Prostate gland (tissue), 2 donors: ENCODE results near the gene NECTIN1. TPM values are rescaled to one million over a fixed set of nuclear protein-coding genes. Genes with fewer than 3 reads are reported as not detected.

Experiments
- DNase-seq: peaks from one replicate; pipeline ENCODE4 v3.0.0-alpha.2; 2019; ENCODE audit warnings: low spot score
- H3K27ac ChIP-seq, 2 donors: fragments of 200-600 bp; sonication (generic); 2 replicates each; pipeline ENCODE4 v1.5.1; 2017 to 2019
- H3K27me3 ChIP-seq: fragments of 200-600 bp; sonication (generic); replicated peaks from 2 replicates; pipeline ENCODE4 v1.5.1; 2019; ENCODE audit not compliant: insufficient read depth
- H3K36me3 ChIP-seq, 2 donors: fragments of 200-600 bp; sonication (generic); 1 replicate in 1 of 2; 2 replicates in 1 of 2; pipeline versions ENCODE4 v1.5.1 to v1.8.1; 2017 to 2019
- H3K4me1 ChIP-seq: fragments of 200-600 bp; sonication (generic); replicated peaks from 2 replicates; pipeline ENCODE4 v1.5.1; 2019
- H3K4me3 ChIP-seq, 2 donors: fragments of 200-600 bp; sonication (generic); 2 replicates each; pipeline ENCODE4 v1.5.1; 2017 to 2019
- H3K9me3 ChIP-seq: fragments of 200-600 bp; sonication (generic); 2 replicates; pipeline ENCODE4 v1.5.1; 2017
- POLR2A ChIP-seq: fragments of 450-650 bp; IDR thresholded peaks from one replicate; pipeline ENCODE4 v1.6.1; 2016; ENCODE audit warnings: antibody characterized with exemption, mild to moderate bottlenecking
- POLR2AphosphoS5 ChIP-seq: sonication (generic); formaldehyde crosslinking; IDR thresholded peaks from one replicate; pipeline ENCODE4 v1.6.1; 2017; ENCODE audit warnings: antibody characterized with exemption
- WGBS: methylation state at CpG from one replicate; pipeline ENCODE4 v1.1.5; 2018; 5-methylcytosine and 5-hydroxymethylcytosine counted together
- intact Hi-C: fragments of 100-400 bp; cut with DNase I; formaldehyde crosslinking; loops from one replicate; pipeline ENCODE4 v1.14.2; 2022
- total RNA-seq, 2 donors: library from RNA; depleted of rRNA; stranded (reverse); fragments of >200 nt; gene quantifications; one replicate each; pipeline ENCODE4 v1.1.0, GENCODE V29; 2016
- TF ChIP-seq, protein P1 (sequence below), 4 experiments: fragments of 200-600 bp in 2 of 4; fragments of 450-650 bp in 2 of 4; sonication (generic) in 2 of 4; IDR thresholded peaks; 1 replicate in 3 of 4; 2 replicates in 1 of 4; pipeline ENCODE4 v1.5.1; 2016 to 2019; ENCODE audit warnings: antibody characterized with exemption in 4 of 4, mild to moderate bottlenecking in 2 of 4, moderate library complexity in 2 of 4

Gene NECTIN1
- total RNA-seq, 2 donors from 2014 or later, result 18.7 to 28.2 TPM

DNA sequence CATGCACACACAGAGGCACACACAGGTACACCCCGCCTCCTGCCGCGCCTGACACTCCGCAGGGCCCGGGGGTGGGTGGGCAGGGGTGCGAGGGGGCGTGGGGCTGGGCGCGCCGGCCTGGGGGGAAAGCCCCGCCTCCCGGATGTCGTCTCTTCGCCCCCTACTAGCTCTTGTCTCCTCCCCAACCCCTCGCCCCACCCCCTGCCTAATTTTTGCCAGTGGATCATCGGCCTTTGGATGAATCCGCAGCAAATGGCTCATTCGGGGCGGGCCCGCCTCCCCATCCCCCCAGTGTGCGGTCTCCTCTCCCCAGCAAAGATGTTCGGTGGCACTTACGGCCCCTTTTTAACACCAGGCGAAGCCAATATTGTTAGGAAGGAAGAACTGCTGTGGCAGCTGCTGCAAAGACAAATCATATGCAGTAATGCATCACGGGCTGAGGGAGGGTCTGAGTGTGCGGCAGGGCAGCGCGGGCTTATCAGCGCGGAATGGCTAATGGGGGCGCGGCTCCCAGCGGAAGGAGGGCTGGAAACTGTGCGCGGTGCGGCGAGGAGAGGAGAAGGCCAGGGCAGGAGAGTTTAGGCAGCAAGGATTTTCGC, 13.4 kb upstream of the NECTIN1 start:
- H3K9me3 ChIP-seq, result no peaks in the 10 kb centered on the region
- H3K4me1 ChIP-seq, result peaks cover 3% of the 10 kb centered on the region
- no peak overlapping the region for H3K4me3 ChIP-seq
- no peak for DNase-seq
- TF ChIP-seq POLR2AphosphoS5, result no peak
- TF ChIP-seq, protein P1, sequence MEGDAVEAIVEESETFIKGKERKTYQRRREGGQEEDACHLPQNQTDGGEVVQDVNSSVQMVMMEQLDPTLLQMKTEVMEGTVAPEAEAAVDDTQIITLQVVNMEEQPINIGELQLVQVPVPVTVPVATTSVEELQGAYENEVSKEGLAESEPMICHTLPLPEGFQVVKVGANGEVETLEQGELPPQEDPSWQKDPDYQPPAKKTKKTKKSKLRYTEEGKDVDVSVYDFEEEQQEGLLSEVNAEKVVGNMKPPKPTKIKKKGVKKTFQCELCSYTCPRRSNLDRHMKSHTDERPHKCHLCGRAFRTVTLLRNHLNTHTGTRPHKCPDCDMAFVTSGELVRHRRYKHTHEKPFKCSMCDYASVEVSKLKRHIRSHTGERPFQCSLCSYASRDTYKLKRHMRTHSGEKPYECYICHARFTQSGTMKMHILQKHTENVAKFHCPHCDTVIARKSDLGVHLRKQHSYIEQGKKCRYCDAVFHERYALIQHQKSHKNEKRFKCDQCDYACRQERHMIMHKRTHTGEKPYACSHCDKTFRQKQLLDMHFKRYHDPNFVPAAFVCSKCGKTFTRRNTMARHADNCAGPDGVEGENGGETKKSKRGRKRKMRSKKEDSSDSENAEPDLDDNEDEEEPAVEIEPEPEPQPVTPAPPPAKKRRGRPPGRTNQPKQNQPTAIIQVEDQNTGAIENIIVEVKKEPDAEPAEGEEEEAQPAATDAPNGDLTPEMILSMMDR (IDR thresholded peaks at IDR 0.05), result no peak
- TF ChIP-seq POLR2A, result no peak
- H3K36me3 ChIP-seq, result no peaks in the 10 kb centered on the region
- 8% methylated on average over 31 of the region's 38 CpGs for WGBS
- no peak overlapping the region for H3K27ac ChIP-seq
- intact Hi-C loops, result loop anchor here (5.0 kb wide), 1 partner anchor 260 kb away; no protein-coding TSS in a partner anchor
- H3K27me3 ChIP-seq, result no peaks in the 10 kb centered on the region

DNA sequence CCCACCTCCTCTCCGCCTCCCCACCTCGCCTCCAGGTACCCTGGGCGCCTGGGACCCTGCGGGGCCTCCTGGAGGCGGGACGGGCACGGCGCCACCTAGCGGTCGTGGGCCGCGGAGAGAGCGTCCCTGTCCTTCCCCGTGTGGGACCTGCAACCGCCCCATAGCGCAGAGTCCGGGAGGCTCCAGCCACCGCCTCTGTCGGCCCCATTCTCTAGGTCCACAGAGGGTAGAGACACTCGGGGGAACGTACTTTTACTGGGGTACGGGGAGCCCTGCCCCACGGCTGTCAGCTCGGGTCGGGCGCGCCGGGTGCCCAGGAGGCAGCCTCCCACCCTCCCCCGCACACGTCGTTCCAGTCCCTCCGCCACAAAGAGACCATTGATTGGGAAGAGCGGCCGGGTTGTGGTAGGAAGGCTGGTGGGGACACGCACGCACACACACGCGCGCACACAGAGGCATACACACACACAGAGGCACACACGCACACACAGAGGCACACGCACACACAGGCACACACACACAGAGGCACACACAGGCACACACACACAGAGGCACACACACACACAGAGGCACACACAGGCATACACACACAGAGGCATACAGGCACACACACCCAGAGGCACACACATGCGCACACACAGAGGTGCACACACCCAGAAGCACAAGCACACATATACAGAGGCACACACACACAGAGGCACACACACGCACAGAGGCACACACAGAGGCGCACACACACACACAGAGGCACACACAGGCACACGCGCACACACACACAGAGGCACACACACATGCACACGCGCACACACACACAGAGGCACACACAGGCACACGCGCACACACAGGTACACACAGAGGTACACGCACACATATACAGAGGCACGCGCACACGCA, 12.6 kb upstream of the NECTIN1 start:
- H3K4me3 ChIP-seq, result no peak overlapping the region

DNA sequence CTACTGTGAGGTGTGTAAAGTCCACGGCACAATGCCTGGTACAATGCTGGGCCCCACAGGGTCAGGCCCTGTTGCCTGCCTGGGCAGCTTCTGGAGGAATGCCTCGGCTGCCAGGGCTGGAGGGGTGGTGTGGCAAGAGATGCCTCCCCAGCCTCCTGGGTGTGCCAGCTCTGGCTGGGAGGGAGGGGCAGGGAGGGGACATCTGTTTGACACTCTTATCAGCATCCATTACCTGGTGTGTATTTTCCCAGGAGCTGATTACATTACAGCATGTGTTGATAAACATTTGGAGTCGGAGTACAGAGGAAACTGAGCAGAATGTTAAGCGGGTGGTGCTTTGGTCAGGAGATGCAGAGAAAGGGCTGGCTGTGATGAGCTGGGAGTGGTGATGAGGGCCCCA, 11.0 kb upstream of the NECTIN1 start:
- intact Hi-C loops, result loop anchor here (5.0 to 10.0 kb wide), 2 partner anchors 258 to 365 kb away; no protein-coding TSS in a partner anchor
- no peaks in the 10 kb centered on the region for H3K27me3 ChIP-seq

More for the DNA sequence above, 12.6 kb upstream of the NECTIN1 start:
- no peak overlapping the region for H3K27ac ChIP-seq
- TF ChIP-seq, protein P1 (IDR thresholded peaks at IDR 0.05), result peak; percentile 50 to 85 (median 66)
- TF ChIP-seq POLR2A, result no peak
- no peak for TF ChIP-seq POLR2AphosphoS5
- intact Hi-C loops, result loop anchor here (5.0 kb wide), 1 partner anchor 259 kb away; no protein-coding TSS in a partner anchor
- WGBS, result 36% methylated on average over 30 of the region's 54 CpGs
- no peaks in the 10 kb centered on the region for H3K36me3 ChIP-seq
- H3K4me1 ChIP-seq, result peaks cover 3% of the 10 kb centered on the region
- no peaks in the 10 kb centered on the region for H3K9me3 ChIP-seq
- DNase-seq, result no peak
- H3K27me3 ChIP-seq, result no peaks in the 10 kb centered on the region

DNA sequence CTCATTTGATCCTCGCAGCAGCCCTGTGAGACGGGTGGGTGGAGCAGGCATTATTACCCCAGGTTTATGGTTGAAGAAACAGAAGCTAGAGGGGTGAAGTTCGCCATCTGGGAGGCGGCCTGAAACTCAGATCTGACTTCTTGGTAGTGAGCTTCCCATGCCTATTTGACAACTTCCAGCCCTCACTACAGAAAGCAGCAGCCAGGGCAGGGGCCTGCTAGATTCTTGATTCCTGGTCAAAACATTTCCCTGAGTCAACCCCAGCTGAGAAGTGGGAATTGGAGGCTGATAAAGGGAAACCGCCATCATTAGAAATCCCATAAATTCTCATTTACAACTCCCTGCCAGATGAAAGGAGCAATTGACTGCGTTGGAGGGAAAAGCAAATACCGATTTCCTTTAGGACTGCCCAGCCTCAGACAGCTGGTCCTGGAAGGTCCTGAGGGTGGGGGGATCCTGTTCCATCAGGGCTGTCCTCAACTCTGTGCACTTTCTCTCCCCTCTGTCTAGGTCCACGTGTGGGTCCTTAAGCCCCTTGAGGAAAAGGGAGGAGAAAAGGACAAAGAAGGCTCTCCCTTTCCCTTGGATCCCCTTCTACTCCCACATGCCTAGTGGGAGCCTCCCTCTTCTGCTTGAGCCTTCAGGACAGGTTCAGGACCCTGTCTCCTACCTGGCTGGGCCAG, 10.2 kb upstream of the NECTIN1 start:
- no peaks in the 10 kb centered on the region for H3K9me3 ChIP-seq
- H3K36me3 ChIP-seq, result no peaks in the 10 kb centered on the region
- DNase-seq, result no peak
- no peak overlapping the region for H3K27ac ChIP-seq
- no peak overlapping the region for H3K4me3 ChIP-seq
- 18% methylated on average over 8 of the region's 8 CpGs for WGBS
- TF ChIP-seq POLR2AphosphoS5, result peak; percentile 11
- TF ChIP-seq, protein P1 (IDR thresholded peaks at IDR 0.05), result no peak
- intact Hi-C loops, result loop anchor here (10.0 kb wide), 1 partner anchor 364 kb away; no protein-coding TSS in a partner anchor
- H3K27me3 ChIP-seq, result no peaks in the 10 kb centered on the region
- H3K4me1 ChIP-seq, result peaks cover 3% of the 10 kb centered on the region

More for the DNA sequence above, 11.0 kb upstream of the NECTIN1 start:
- H3K4me3 ChIP-seq, result no peak overlapping the region
- 84% methylated on average over 4 of the region's 4 CpGs for WGBS
- H3K36me3 ChIP-seq, result no peaks in the 10 kb centered on the region
- TF ChIP-seq, protein P1 (IDR thresholded peaks at IDR 0.05), result no peak
- no peak for DNase-seq
- H3K4me1 ChIP-seq, result peaks cover 3% of the 10 kb centered on the region
- H3K9me3 ChIP-seq, result no peaks in the 10 kb centered on the region
- no peak overlapping the region for H3K27ac ChIP-seq
